ENCODE results near the gene SLPI. TPM values are rescaled to one million over a fixed set of nuclear protein-coding genes. Genes with fewer than 3 reads are reported as not detected.

Gene SLPI
- total and polyA plus RNA-seq, 10 of the 15 experiments (the other 5 are each of a cell fraction or from before 2014, with no cell fraction given): 0.56 to 1.4 TPM; not detected in 8

GRCh38 chr20:45206725-45207124 is 47.6 kb downstream of the SLPI start, which contains the start of gene SEMG1 (continued):
- no peak for TF ChIP-seq PAX5 (IDR thresholded peaks at IDR 0.05; ENCODE audit: borderline replicate concordance, low read depth, low read length)

Other genes starting within 250 kb of the SLPI start
Only the 7 nearest of the 14 such genes appear.
- gene PI3, start 79.7 kb downstream of the SLPI start, total RNA-seq (2014; rRNA removed): not detected in 2 replicates
- not detected in 2 replicates for gene PI3, start 79.7 kb downstream of the SLPI start, total RNA-seq (2014; rRNA removed; fragmentation: Illumina TruSeq; extraction: Trizol)
- not detected in 2 replicates for gene PI3, start 79.7 kb downstream of the SLPI start, total RNA-seq (2021)
- not detected in 2 replicates for gene PI3, start 79.7 kb downstream of the SLPI start, polyA plus RNA-seq (2011; rRNA removed)
- gene PI3, start 79.7 kb downstream of the SLPI start, polyA plus RNA-seq (2014; fragmentation: Illumina TruSeq; extraction: Trizol): not detected in 2 replicates
- not detected for gene PI3, start 79.7 kb downstream of the SLPI start, polyA plus RNA-seq (2014; fragmentation: Nextera tagmentation; extraction: Ambion mirVana)
- gene PI3, start 79.7 kb downstream of the SLPI start, polyA plus RNA-seq (2014; rRNA removed): not detected in 2 replicates
- gene PI3, start 79.7 kb downstream of the SLPI start, polyA plus RNA-seq (2016; fragmentation: Nextera tagmentation; extraction: Ambion mirVana): not detected
- not detected in 2 replicates for gene SEMG1, start 47.5 kb downstream of the SLPI start, total RNA-seq (2014; rRNA removed)
- not detected in 2 replicates for gene SEMG1, start 47.5 kb downstream of the SLPI start, total RNA-seq (2014; rRNA removed; fragmentation: Illumina TruSeq; extraction: Trizol)
- not detected in 2 replicates for gene SEMG1, start 47.5 kb downstream of the SLPI start, total RNA-seq (2021)
- not detected in 2 replicates for gene SEMG1, start 47.5 kb downstream of the SLPI start, polyA plus RNA-seq (2011; rRNA removed)
- not detected in 2 replicates for gene SEMG1, start 47.5 kb downstream of the SLPI start, polyA plus RNA-seq (2014; fragmentation: Illumina TruSeq; extraction: Trizol)
- not detected for gene SEMG1, start 47.5 kb downstream of the SLPI start, polyA plus RNA-seq (2014; fragmentation: Nextera tagmentation; extraction: Ambion mirVana)
- gene SEMG1, start 47.5 kb downstream of the SLPI start, polyA plus RNA-seq (2014; rRNA removed): not detected in 2 replicates
- not detected for gene SEMG1, start 47.5 kb downstream of the SLPI start, polyA plus RNA-seq (2016; fragmentation: Nextera tagmentation; extraction: Ambion mirVana)
- gene SEMG2, start 33.2 kb downstream of the SLPI start, total RNA-seq (2014; rRNA removed): not detected in 2 replicates
- not detected in 2 replicates for gene SEMG2, start 33.2 kb downstream of the SLPI start, total RNA-seq (2014; rRNA removed; fragmentation: Illumina TruSeq; extraction: Trizol)
- not detected in 2 replicates for gene SEMG2, start 33.2 kb downstream of the SLPI start, total RNA-seq (2021)
- gene SEMG2, start 33.2 kb downstream of the SLPI start, polyA plus RNA-seq (2011; rRNA removed): not detected in 2 replicates
- gene SEMG2, start 33.2 kb downstream of the SLPI start, polyA plus RNA-seq (2014; fragmentation: Illumina TruSeq; extraction: Trizol): not detected in 2 replicates
- not detected for gene SEMG2, start 33.2 kb downstream of the SLPI start, polyA plus RNA-seq (2014; fragmentation: Nextera tagmentation; extraction: Ambion mirVana)
- gene SEMG2, start 33.2 kb downstream of the SLPI start, polyA plus RNA-seq (2014; rRNA removed): not detected in 2 replicates
- not detected for gene SEMG2, start 33.2 kb downstream of the SLPI start, polyA plus RNA-seq (2016; fragmentation: Nextera tagmentation; extraction: Ambion mirVana)
- gene RBPJL, start 52.3 kb upstream of the SLPI start, total RNA-seq (2014; rRNA removed): not detected in 2 replicates
- not detected in 2 replicates for gene RBPJL, start 52.3 kb upstream of the SLPI start, total RNA-seq (2014; rRNA removed; fragmentation: Illumina TruSeq; extraction: Trizol)
- gene RBPJL, start 52.3 kb upstream of the SLPI start, total RNA-seq (2021): 0.18 TPM in 1 of 2 replicates, not detected in the other
- not detected in 2 replicates for gene RBPJL, start 52.3 kb upstream of the SLPI start, polyA plus RNA-seq (2011; rRNA removed)
- gene RBPJL, start 52.3 kb upstream of the SLPI start, polyA plus RNA-seq (2014; fragmentation: Illumina TruSeq; extraction: Trizol): not detected in 2 replicates
- gene RBPJL, start 52.3 kb upstream of the SLPI start, polyA plus RNA-seq (2014; fragmentation: Nextera tagmentation; extraction: Ambion mirVana): not detected
- gene RBPJL, start 52.3 kb upstream of the SLPI start, polyA plus RNA-seq (2014; rRNA removed): not detected in 2 replicates
- not detected for gene RBPJL, start 52.3 kb upstream of the SLPI start, polyA plus RNA-seq (2016; fragmentation: Nextera tagmentation; extraction: Ambion mirVana)
- gene MATN4, start 53.7 kb upstream of the SLPI start, total RNA-seq (2014; rRNA removed): not detected in 2 replicates
- not detected in 2 replicates for gene MATN4, start 53.7 kb upstream of the SLPI start, total RNA-seq (2014; rRNA removed; fragmentation: Illumina TruSeq; extraction: Trizol)
- gene MATN4, start 53.7 kb upstream of the SLPI start, total RNA-seq (2021): not detected in 2 replicates
- gene MATN4, start 53.7 kb upstream of the SLPI start, polyA plus RNA-seq (2011; rRNA removed): 0.06 and 0.15 TPM in 2 replicates
- not detected in 2 replicates for gene MATN4, start 53.7 kb upstream of the SLPI start, polyA plus RNA-seq (2014; fragmentation: Illumina TruSeq; extraction: Trizol)
- gene MATN4, start 53.7 kb upstream of the SLPI start, polyA plus RNA-seq (2014; fragmentation: Nextera tagmentation; extraction: Ambion mirVana): not detected
- 0.10 TPM in 1 of 2 replicates, not detected in the other for gene MATN4, start 53.7 kb upstream of the SLPI start, polyA plus RNA-seq (2014; rRNA removed)
- not detected for gene MATN4, start 53.7 kb upstream of the SLPI start, polyA plus RNA-seq (2016; fragmentation: Nextera tagmentation; extraction: Ambion mirVana)
- 1.2 and 1.5 TPM in 2 replicates for gene SDC4, start 93.9 kb upstream of the SLPI start, total RNA-seq (2014; rRNA removed)
- 1.2 TPM in 2 replicates for gene SDC4, start 93.9 kb upstream of the SLPI start, total RNA-seq (2014; rRNA removed; fragmentation: Illumina TruSeq; extraction: Trizol)
- gene SDC4, start 93.9 kb upstream of the SLPI start, total RNA-seq (2021): 2.3 and 2.6 TPM in 2 replicates
- 10.3 and 11.3 TPM in 2 replicates for gene SDC4, start 93.9 kb upstream of the SLPI start, polyA plus RNA-seq (2011; rRNA removed)
- gene SDC4, start 93.9 kb upstream of the SLPI start, polyA plus RNA-seq (2014; fragmentation: Illumina TruSeq; extraction: Trizol): 1.8 and 2.2 TPM in 2 replicates
- gene SDC4, start 93.9 kb upstream of the SLPI start, polyA plus RNA-seq (2014; fragmentation: Nextera tagmentation; extraction: Ambion mirVana): under 1 TPM; 0.52 to 0.66 TPM
- 1.4 and 1.9 TPM in 2 replicates for gene SDC4, start 93.9 kb upstream of the SLPI start, polyA plus RNA-seq (2014; rRNA removed)
- 1 to 10 TPM; 1.4 TPM for gene SDC4, start 93.9 kb upstream of the SLPI start, polyA plus RNA-seq (2016; fragmentation: Nextera tagmentation; extraction: Ambion mirVana)
- gene SYS1, start 108.6 kb upstream of the SLPI start, total RNA-seq (2014; rRNA removed): 8.9 and 14.5 TPM in 2 replicates
- 5.4 and 6.4 TPM in 2 replicates for gene SYS1, start 108.6 kb upstream of the SLPI start, total RNA-seq (2014; rRNA removed; fragmentation: Illumina TruSeq; extraction: Trizol)
- 9.4 and 9.5 TPM in 2 replicates for gene SYS1, start 108.6 kb upstream of the SLPI start, total RNA-seq (2021)
- gene SYS1, start 108.6 kb upstream of the SLPI start, polyA plus RNA-seq (2011; rRNA removed): 17.8 and 22.6 TPM in 2 replicates
- 5.8 and 6.2 TPM in 2 replicates for gene SYS1, start 108.6 kb upstream of the SLPI start, polyA plus RNA-seq (2014; fragmentation: Illumina TruSeq; extraction: Trizol)
- 1 to 10 TPM; 5.1 to 7.3 TPM for gene SYS1, start 108.6 kb upstream of the SLPI start, polyA plus RNA-seq (2014; fragmentation: Nextera tagmentation; extraction: Ambion mirVana)
- 10.8 and 15.8 TPM in 2 replicates for gene SYS1, start 108.6 kb upstream of the SLPI start, polyA plus RNA-seq (2014; rRNA removed)
- gene SYS1, start 108.6 kb upstream of the SLPI start, polyA plus RNA-seq (2016; fragmentation: Nextera tagmentation; extraction: Ambion mirVana): 1 to 10 TPM; 9.1 to 9.8 TPM